Fibroblast of pulmonary artery (primary cell): ENCODE results near the gene SCCPDH.
"Not testable (repeated sequence)": the region's sequence is repeated elsewhere in the genome, so short reads cannot be mapped to it uniquely, and the experiment has no call there.

ENCODE experiments used
- DNase-seq: peaks from one replicate; pipeline ENCODE4 v3.0.0-alpha.2; 2010; ENCODE audit warnings: low read depth
- H3K4me3 ChIP-seq: replicated peaks from 2 replicates; pipeline ENCODE4 v1.5.1; 2011; ENCODE audit warnings: low read depth, mild to moderate bottlenecking, control low read depth, low read length, moderate library complexity
- CTCF ChIP-seq: IDR thresholded peaks from 2 replicates; pipeline ENCODE4 v1.5.1; 2011; ENCODE audit warnings: mild to moderate bottlenecking, control low read depth, low read length, inconsistent platforms; ENCODE audit errors: missing control alignments

Gene SCCPDH

GRCh38 chr1:246801241-246802020 is 77.2 kb downstream of the SCCPDH start:
- H3K4me3 ChIP-seq = no peak overlapping the region
- no peak for TF ChIP-seq CTCF
- DNase-seq = peak; percentile 14

- no peak for DNase-seq
- TF ChIP-seq CTCF = no peak
- H3K4me3 ChIP-seq = no peak overlapping the region
Observed at GRCh38 chr1:246803373-246803772, 79.2 kb downstream of the SCCPDH start.

- no peak for TF ChIP-seq CTCF
- DNase-seq = no peak
Observed at GRCh38 chr1:246803883-246804282, 79.7 kb downstream of the SCCPDH start.

GRCh38 chr1:246805135-246805716 is 81.0 kb downstream of the SCCPDH start:
- no peak overlapping the region for H3K4me3 ChIP-seq
- DNase-seq = no peak
- TF ChIP-seq CTCF = no peak

More at GRCh38 chr1:246803883-246804282, 79.7 kb downstream of the SCCPDH start:
- H3K4me3 ChIP-seq = no peak overlapping the region

GRCh38 chr1:246809473-246809872 is 85.3 kb downstream of the SCCPDH start:
- no peak for DNase-seq
- TF ChIP-seq CTCF = no peak
- no peak overlapping the region for H3K4me3 ChIP-seq

GRCh38 chr1:246811985-246812384 is 87.8 kb downstream of the SCCPDH start:
- H3K4me3 ChIP-seq = no peak overlapping the region
- no peak for DNase-seq
- no peak for TF ChIP-seq CTCF

- DNase-seq, H3K4me3 ChIP-seq: not testable (repeated sequence)
Observed at GRCh38 chr1:246813325-246813724, 89.1 kb downstream of the SCCPDH start.
